ENCODE measurements around the gene RHOG.

RHOG gene

DNA sequence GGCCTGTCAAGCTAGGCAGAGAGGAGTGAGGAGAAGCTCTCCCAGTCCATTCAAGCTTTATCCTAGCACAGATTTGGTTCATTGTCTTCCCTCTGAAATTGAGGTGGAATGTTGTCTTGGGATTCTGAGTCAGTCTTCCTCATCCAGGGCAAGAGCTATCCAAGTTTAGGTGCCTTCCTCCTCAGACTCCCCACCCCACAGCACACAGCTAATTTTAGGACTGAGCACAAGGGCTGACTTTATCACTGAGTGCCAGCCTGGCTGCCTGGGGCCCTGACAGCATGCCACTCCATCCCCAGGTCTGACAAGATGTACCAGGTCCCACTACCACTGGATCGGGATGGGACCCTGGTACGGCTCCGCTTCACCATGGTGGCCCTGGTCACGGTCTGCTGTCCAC, 29.8 kb downstream of the RHOG start:
- DNase-seq (ENCODE audit: low read depth): no peak
- H3K4me3 ChIP-seq (ENCODE audit: low read depth, low read length): no peak overlapping the region
- TF ChIP-seq, protein P1, sequence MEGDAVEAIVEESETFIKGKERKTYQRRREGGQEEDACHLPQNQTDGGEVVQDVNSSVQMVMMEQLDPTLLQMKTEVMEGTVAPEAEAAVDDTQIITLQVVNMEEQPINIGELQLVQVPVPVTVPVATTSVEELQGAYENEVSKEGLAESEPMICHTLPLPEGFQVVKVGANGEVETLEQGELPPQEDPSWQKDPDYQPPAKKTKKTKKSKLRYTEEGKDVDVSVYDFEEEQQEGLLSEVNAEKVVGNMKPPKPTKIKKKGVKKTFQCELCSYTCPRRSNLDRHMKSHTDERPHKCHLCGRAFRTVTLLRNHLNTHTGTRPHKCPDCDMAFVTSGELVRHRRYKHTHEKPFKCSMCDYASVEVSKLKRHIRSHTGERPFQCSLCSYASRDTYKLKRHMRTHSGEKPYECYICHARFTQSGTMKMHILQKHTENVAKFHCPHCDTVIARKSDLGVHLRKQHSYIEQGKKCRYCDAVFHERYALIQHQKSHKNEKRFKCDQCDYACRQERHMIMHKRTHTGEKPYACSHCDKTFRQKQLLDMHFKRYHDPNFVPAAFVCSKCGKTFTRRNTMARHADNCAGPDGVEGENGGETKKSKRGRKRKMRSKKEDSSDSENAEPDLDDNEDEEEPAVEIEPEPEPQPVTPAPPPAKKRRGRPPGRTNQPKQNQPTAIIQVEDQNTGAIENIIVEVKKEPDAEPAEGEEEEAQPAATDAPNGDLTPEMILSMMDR (conservative IDR thresholded peaks at IDR 0.05; ENCODE audit: low read depth, low read length): no peak

GRCh38 chr11:3810446-3810845, 30.3 kb downstream of the RHOG start:
- H3K4me3 ChIP-seq (ENCODE audit: low read depth, low read length): no peak overlapping the region
- TF ChIP-seq, protein P1 (conservative IDR thresholded peaks at IDR 0.05; ENCODE audit: low read depth, low read length): no peak
- no peak for DNase-seq (ENCODE audit: low read depth)

DNA sequence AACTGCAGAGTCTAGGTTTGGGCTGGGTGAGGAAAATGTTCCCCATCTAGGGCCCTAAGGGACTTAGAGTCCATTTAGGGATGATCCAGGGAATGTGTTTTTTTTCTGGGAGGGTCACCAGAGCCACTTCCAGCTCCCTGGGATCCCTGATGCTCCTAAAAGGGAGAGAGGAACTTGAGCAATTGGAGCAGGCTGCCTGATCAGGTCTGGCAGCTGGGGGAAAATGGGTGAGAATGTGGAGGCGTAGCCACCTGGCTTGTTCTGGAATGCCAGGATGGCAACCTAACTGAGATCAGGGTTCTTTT, 31.2 kb downstream of the RHOG start:
- H3K4me3 ChIP-seq (ENCODE audit: low read depth, low read length): no peak overlapping the region
- no peak for DNase-seq (ENCODE audit: low read depth)
- TF ChIP-seq, protein P1 (conservative IDR thresholded peaks at IDR 0.05; ENCODE audit: low read depth, low read length): no peak

- peak; percentile 77 for DNase-seq (ENCODE audit: low read depth)
- peak overlapping the region; percentile 85 for H3K4me3 ChIP-seq (ENCODE audit: low read depth, low read length)
- TF ChIP-seq, protein P1 (conservative IDR thresholded peaks at IDR 0.05; ENCODE audit: low read depth, low read length): peak; percentile 63
Observed at GRCh38 chr11:3808861-3809623, 31.7 kb downstream of the RHOG start.

- TF ChIP-seq, protein P1 (conservative IDR thresholded peaks at IDR 0.05; ENCODE audit: low read depth, low read length): peak; percentile 88
- peak within 1 kb of the TSS; percentile 85 for H3K4me3 ChIP-seq (ENCODE audit: low read depth, low read length)
Observed at GRCh38 chr11:3807909-3808860, 32.6 kb downstream of the RHOG start, which contains the start of gene PGAP2. Gene PGAP2, plus strand, starts transcription at chr11:3808560. Its CDS starts 2,700 bp downstream, at chr11:3811260.

GRCh38 chr11:3803726-3804495, 36.8 kb downstream of the RHOG start:
- no peak for DNase-seq (ENCODE audit: low read depth)
- H3K4me3 ChIP-seq (ENCODE audit: low read depth, low read length): no peak overlapping the region
- TF ChIP-seq, protein P1 (conservative IDR thresholded peaks at IDR 0.05; ENCODE audit: low read depth, low read length): no peak

More at GRCh38 chr11:3807909-3808860, 32.6 kb downstream of the RHOG start, which contains the start of gene PGAP2:
- peak; percentile 66 for DNase-seq (ENCODE audit: low read depth)

Data from choroid plexus epithelial cell (primary cell).